ENCODE data around the gene TPPP2. TPM values are rescaled to one million over a fixed set of nuclear protein-coding genes. Genes with fewer than 3 reads are reported as not detected.

TPPP2 gene
- total and polyA plus RNA-seq, 9 of the 15 experiments (the other 6 are each of a cell fraction or from before 2014, with no cell fraction given) = 0.18 TPM; not detected in 8

- intact Hi-C loops (cut with micrococcal nuclease) = no loop called here
- in situ Hi-C loops (cut with MboI) = no loop called here
- Histone ChIP-seq H4K20me1 (replicated peaks; ENCODE audit: control insufficient read depth, insufficient read depth, low read length) (no peaks in the 10 kb centered on the region), H3K9me1 (ENCODE audit: control insufficient read depth, insufficient read depth, low read length) (no peaks in the 10 kb centered on the region), H3K4me2 (ENCODE audit: insufficient read depth, low read length) (no peak overlapping the region), H2AFZ (ENCODE audit: low read depth, low read length) (no peak overlapping the region), H3K9ac (ENCODE audit: insufficient read depth in 1 of 2, low read depth in 2 of 2, low read length in 2 of 2) (no peak overlapping the region; a peak in 1 of 4 replicates), H3K79me2 (ENCODE audit: control insufficient read depth, insufficient read depth, low read length) (no peaks in the 10 kb centered on the region), H3K9me3 (replicated peaks; ENCODE audit: control insufficient read depth, insufficient read depth, low read depth, low read length) (no peaks in the 10 kb centered on the region), H3K4me3 (no peak overlapping the region), H3K4me1 (replicated peaks in 1 of 2; ENCODE audit: control insufficient read depth in 2 of 2, insufficient read depth in 2 of 2, low read length in 2 of 2) (peaks cover 0 to 9% of the 10 kb centered on the region in 2 experiments; a peak in 3 of 5 replicates), H3K36me3 (ENCODE audit: control insufficient read depth, insufficient read depth, low read length) (no peaks in the 10 kb centered on the region), H3K27me3 (ENCODE audit: control insufficient read depth in 2 of 2, insufficient read depth in 2 of 2, low read length in 2 of 2) (no peaks in the 10 kb centered on the region), H3K27ac (ENCODE audit: extremely low read depth, low read depth, low read length) (no peak overlapping the region)
- FAIRE-seq (no peak), DNase-seq (ENCODE audit: extremely low read depth in 1 of 4, low spot score in 3 of 4) (no peak), ATAC-seq (no peak)
- CTCF ChIA-PET (ENCODE audit: low intra/inter-chr PET ratio) = no interaction called here
- 28% methylated on average over 5 of the region's 5 CpGs for WGBS (ENCODE audit: insufficient coverage, low coverage, missing lambda C conversion rate)
- no TSS peak for BruUV-seq (replicated peaks)
- TF ChIP-seq HDAC3 (IDR thresholded peaks at IDR 0.05; ENCODE audit: borderline replicate concordance, partially characterized antibody) = no peak
- no peak for TF ChIP-seq HNRNPH1 (optimal IDR thresholded peaks at IDR 0.05; ENCODE audit: low read depth, low read length)
- TF ChIP-seq RBM34 (IDR thresholded peaks at IDR 0.05; ENCODE audit: borderline replicate concordance, insufficient read depth, low read length) = no peak
- no peak for TF ChIP-seq CCNT2 (IDR thresholded peaks at IDR 0.05; ENCODE audit: borderline replicate concordance, extremely low read depth, insufficient read length, low read depth, low read length)
- TF ChIP-seq RBM14 (IDR thresholded peaks at IDR 0.05; ENCODE audit: borderline replicate concordance, insufficient read depth, low read depth, low read length) = no peak
- TF ChIP-seq, protein P1, sequence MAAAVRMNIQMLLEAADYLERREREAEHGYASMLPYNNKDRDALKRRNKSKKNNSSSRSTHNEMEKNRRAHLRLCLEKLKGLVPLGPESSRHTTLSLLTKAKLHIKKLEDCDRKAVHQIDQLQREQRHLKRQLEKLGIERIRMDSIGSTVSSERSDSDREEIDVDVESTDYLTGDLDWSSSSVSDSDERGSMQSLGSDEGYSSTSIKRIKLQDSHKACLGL (CRISPR knock-in tag; IDR thresholded peaks at IDR 0.05; ENCODE audit: borderline replicate concordance, poor library complexity, severe bottlenecking) = no peak
- TF ChIP-seq SNRNP70 (optimal IDR thresholded peaks at IDR 0.05; ENCODE audit: low read depth, low read length) = no peak
- no peak for TF ChIP-seq ERF (CRISPR knock-in tag; IDR thresholded peaks at IDR 0.05)
- no peak for TF ChIP-seq NFATC3 (IDR thresholded peaks at IDR 0.05)
- TF ChIP-seq ZNF655 (CRISPR knock-in tag; IDR thresholded peaks at IDR 0.05) = no peak
- no peak for TF ChIP-seq TFAM (CRISPR knock-in tag; conservative IDR thresholded peaks at IDR 0.05)
- no peak for TF ChIP-seq KHSRP (IDR thresholded peaks at IDR 0.05)
- no peak for TF ChIP-seq ZFP1 (CRISPR knock-in tag; IDR thresholded peaks at IDR 0.05)
- TF ChIP-seq KLF16 (IDR thresholded peaks at IDR 0.05) = no peak
- TF ChIP-seq, protein P2, sequence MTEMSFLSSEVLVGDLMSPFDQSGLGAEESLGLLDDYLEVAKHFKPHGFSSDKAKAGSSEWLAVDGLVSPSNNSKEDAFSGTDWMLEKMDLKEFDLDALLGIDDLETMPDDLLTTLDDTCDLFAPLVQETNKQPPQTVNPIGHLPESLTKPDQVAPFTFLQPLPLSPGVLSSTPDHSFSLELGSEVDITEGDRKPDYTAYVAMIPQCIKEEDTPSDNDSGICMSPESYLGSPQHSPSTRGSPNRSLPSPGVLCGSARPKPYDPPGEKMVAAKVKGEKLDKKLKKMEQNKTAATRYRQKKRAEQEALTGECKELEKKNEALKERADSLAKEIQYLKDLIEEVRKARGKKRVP (CRISPR knock-in tag; IDR thresholded peaks at IDR 0.05) = no peak
- POLR2A ChIA-PET = interaction anchor here (0.6 to 1.3 kb wide), 2 partner anchors 13 to 1220 kb away, joined by 3 read pairs; no protein-coding TSS in a partner anchor
Observed at GRCh38 chr14:21032326-21033132, 2.5 kb downstream of the TPPP2 start.

Measured in K562 (cell line).